Activated T-cell treated with anti-CD3 and anti-CD28 coated beads, Interleukin-2, amount 50 U/mL, for 48 hours (primary cell): ENCODE results near the gene RIIAD1.
"Not testable (repeated sequence)": the region's sequence is repeated elsewhere in the genome, so short reads cannot be mapped to it uniquely, and the experiment has no call there.

Source experiments
- DNase-seq, 2 experiments: peaks; one replicate each; pipeline ENCODE4 v3.0.0-alpha.2; 2020

Gene RIIAD1

GRCh38 chr1:151711044-151711800, 10.1 kb upstream of the RIIAD1 start:
- no peak for DNase-seq

GRCh38 chr1:151711951-151712350, 9.4 kb upstream of the RIIAD1 start:
- DNase-seq: no peak

- DNase-seq: no peak
Measured at GRCh38 chr1:151713044-151713443, 8.3 kb upstream of the RIIAD1 start.

GRCh38 chr1:151713874-151714273, 7.4 kb upstream of the RIIAD1 start:
- no peak for DNase-seq

GRCh38 chr1:151714820-151715725, 6.2 kb upstream of the RIIAD1 start:
- DNase-seq: no peak

- peak in 1 of 2 experiments; percentile 30 for DNase-seq
Measured at GRCh38 chr1:151715726-151716404, 5.5 kb upstream of the RIIAD1 start.

- no peak for DNase-seq
Measured at GRCh38 chr1:151716405-151716762, 4.9 kb upstream of the RIIAD1 start.

GRCh38 chr1:151716771-151717631, 4.3 kb upstream of the RIIAD1 start, which contains the start of gene CELF3:
CELF3 (minus strand) TSS chr1:151716803; CDS start chr1:151716020, 783 bp downstream.
- DNase-seq: peak in 1 of 2 experiments; percentile 34

- DNase-seq: no peak
Measured at GRCh38 chr1:151718011-151718431, 3.3 kb upstream of the RIIAD1 start.

GRCh38 chr1:151718666-151719065, 2.7 kb upstream of the RIIAD1 start:
- DNase-seq: no peak

GRCh38 chr1:151720125-151720524, 1.2 kb upstream of the RIIAD1 start:
- no peak for DNase-seq

GRCh38 chr1:151720554-151720953, 768 bp upstream of the RIIAD1 start:
- DNase-seq: no peak

- no peak for DNase-seq
Measured at GRCh38 chr1:151721788-151722510, 627 bp downstream of the RIIAD1 start.

GRCh38 chr1:151723726-151724370, 2.5 kb downstream of the RIIAD1 start:
- no peak for DNase-seq

GRCh38 chr1:151728151-151729054, 7.1 kb downstream of the RIIAD1 start:
- no peak for DNase-seq

- DNase-seq: no peak
Measured at GRCh38 chr1:151729157-151729965, 8.0 kb downstream of the RIIAD1 start.

- DNase-seq: no peak
Measured at GRCh38 chr1:151729966-151730291, 8.6 kb downstream of the RIIAD1 start.

GRCh38 chr1:151733126-151733525, 11.8 kb downstream of the RIIAD1 start:
- no peak for DNase-seq

GRCh38 chr1:151733995-151734394, 12.7 kb downstream of the RIIAD1 start:
- not testable (repeated sequence) for DNase-seq
